SU-DHL-6 (cell line): ENCODE results near the gene EXOC7.

Source experiments
- CTCF ChIP-seq: fragments of 200-600 bp; sonication (generic); IDR thresholded peaks from one replicate; pipeline ENCODE4 v1.5.1; 2017; ENCODE audit warnings: antibody characterized with exemption, mild to moderate bottlenecking, low read length, moderate library complexity; ENCODE audit not compliant: insufficient read depth, poor library complexity, severe bottlenecking
- EZH2phosphoT487 ChIP-seq: fragments of 200-600 bp; sonication (generic), shearing (Covaris generic); conservative IDR thresholded peaks from 2 replicates; pipeline ENCODE4 v1.6.1; 2018; ENCODE audit warnings: mild to moderate bottlenecking, antibody characterized with exemption, low read length, moderate library complexity, mixed read lengths

GRCh38 chr17:76137351-76138233 is 34.0 kb upstream of the EXOC7 start:
- TF ChIP-seq CTCF (no peak), EZH2phosphoT487 (no peak)
